ENCODE results near the gene TIGD2.

Gene TIGD2

DNA sequence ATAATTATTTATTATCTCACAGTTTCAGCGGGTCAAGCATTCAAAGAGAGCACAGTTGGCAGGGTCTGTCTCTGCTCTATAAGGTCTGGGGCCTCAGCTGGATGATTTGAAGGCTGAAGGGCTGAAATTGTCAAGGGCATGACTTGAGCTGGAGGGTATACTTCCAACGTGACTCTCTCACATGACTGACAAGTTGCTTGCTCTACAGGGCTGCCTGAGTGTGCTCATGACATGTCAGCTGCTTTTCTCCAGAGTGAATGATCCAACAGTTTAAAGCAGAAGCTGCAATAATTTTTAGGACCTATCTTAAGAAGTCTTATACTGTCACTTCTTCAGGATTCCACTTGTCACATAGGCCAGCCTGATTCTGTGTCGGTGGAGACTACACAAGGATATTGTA is 51.2 kb downstream of the TIGD2 start:
- no peak for ATAC-seq
- TF ChIP-seq ISL1 (CRISPR knock-in tag; IDR thresholded peaks at IDR 0.05) (no peak), ARNTL (CRISPR knock-in tag; IDR thresholded peaks at IDR 0.05; ENCODE audit: borderline replicate concordance, low read depth) (no peak), BACH2 (CRISPR knock-in tag; IDR thresholded peaks at IDR 0.05; ENCODE audit: borderline replicate concordance) (no peak), CSDC2 (CRISPR knock-in tag; IDR thresholded peaks at IDR 0.05) (no peak), ZNF565 (CRISPR knock-in tag; conservative IDR thresholded peaks at IDR 0.05; ENCODE audit: low read depth) (no peak), CSRNP3 (CRISPR knock-in tag; IDR thresholded peaks at IDR 0.05) (no peak), ZFP30 (CRISPR knock-in tag; IDR thresholded peaks at IDR 0.05) (no peak)
- TF ChIP-seq, protein P1, sequence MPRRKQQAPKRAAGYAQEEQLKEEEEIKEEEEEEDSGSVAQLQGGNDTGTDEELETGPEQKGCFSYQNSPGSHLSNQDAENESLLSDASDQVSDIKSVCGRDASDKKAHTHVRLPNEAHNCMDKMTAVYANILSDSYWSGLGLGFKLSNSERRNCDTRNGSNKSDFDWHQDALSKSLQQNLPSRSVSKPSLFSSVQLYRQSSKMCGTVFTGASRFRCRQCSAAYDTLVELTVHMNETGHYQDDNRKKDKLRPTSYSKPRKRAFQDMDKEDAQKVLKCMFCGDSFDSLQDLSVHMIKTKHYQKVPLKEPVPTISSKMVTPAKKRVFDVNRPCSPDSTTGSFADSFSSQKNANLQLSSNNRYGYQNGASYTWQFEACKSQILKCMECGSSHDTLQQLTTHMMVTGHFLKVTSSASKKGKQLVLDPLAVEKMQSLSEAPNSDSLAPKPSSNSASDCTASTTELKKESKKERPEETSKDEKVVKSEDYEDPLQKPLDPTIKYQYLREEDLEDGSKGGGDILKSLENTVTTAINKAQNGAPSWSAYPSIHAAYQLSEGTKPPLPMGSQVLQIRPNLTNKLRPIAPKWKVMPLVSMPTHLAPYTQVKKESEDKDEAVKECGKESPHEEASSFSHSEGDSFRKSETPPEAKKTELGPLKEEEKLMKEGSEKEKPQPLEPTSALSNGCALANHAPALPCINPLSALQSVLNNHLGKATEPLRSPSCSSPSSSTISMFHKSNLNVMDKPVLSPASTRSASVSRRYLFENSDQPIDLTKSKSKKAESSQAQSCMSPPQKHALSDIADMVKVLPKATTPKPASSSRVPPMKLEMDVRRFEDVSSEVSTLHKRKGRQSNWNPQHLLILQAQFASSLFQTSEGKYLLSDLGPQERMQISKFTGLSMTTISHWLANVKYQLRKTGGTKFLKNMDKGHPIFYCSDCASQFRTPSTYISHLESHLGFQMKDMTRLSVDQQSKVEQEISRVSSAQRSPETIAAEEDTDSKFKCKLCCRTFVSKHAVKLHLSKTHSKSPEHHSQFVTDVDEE (CRISPR knock-in tag; IDR thresholded peaks at IDR 0.05), result no peak

- ATAC-seq, result no peak
- TF ChIP-seq ZNF8 (CRISPR knock-in tag; IDR thresholded peaks at IDR 0.05) (no peak), ZFP3 (CRISPR knock-in tag; IDR thresholded peaks at IDR 0.05) (no peak), GLIS3 (CRISPR knock-in tag; IDR thresholded peaks at IDR 0.05) (no peak), ARNTL (CRISPR knock-in tag; IDR thresholded peaks at IDR 0.05; ENCODE audit: borderline replicate concordance, low read depth) (no peak), ESRRG (CRISPR knock-in tag; IDR thresholded peaks at IDR 0.05) (no peak), CSRNP3 (CRISPR knock-in tag; IDR thresholded peaks at IDR 0.05) (no peak), ZFP30 (CRISPR knock-in tag; IDR thresholded peaks at IDR 0.05) (no peak)
- TF ChIP-seq, protein P2, sequence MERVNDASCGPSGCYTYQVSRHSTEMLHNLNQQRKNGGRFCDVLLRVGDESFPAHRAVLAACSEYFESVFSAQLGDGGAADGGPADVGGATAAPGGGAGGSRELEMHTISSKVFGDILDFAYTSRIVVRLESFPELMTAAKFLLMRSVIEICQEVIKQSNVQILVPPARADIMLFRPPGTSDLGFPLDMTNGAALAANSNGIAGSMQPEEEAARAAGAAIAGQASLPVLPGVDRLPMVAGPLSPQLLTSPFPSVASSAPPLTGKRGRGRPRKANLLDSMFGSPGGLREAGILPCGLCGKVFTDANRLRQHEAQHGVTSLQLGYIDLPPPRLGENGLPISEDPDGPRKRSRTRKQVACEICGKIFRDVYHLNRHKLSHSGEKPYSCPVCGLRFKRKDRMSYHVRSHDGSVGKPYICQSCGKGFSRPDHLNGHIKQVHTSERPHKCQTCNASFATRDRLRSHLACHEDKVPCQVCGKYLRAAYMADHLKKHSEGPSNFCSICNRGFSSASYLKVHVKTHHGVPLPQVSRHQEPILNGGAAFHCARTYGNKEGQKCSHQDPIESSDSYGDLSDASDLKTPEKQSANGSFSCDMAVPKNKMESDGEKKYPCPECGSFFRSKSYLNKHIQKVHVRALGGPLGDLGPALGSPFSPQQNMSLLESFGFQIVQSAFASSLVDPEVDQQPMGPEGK (CRISPR knock-in tag; IDR thresholded peaks at IDR 0.05; ENCODE audit: borderline replicate concordance), result no peak
Observed at GRCh38 chr4:89162987-89163386, 51.7 kb downstream of the TIGD2 start.

GRCh38 chr4:89164400-89164799 is 53.1 kb downstream of the TIGD2 start:
- no peak for ATAC-seq
- TF ChIP-seq, protein P3, sequence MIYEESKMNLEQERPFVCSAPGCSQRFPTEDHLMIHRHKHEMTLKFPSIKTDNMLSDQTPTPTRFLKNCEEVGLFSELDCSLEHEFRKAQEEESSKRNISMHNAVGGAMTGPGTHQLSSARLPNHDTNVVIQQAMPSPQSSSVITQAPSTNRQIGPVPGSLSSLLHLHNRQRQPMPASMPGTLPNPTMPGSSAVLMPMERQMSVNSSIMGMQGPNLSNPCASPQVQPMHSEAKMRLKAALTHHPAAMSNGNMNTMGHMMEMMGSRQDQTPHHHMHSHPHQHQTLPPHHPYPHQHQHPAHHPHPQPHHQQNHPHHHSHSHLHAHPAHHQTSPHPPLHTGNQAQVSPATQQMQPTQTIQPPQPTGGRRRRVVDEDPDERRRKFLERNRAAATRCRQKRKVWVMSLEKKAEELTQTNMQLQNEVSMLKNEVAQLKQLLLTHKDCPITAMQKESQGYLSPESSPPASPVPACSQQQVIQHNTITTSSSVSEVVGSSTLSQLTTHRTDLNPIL (CRISPR knock-in tag; IDR thresholded peaks at IDR 0.05; ENCODE audit: low read depth), result no peak
- TF ChIP-seq RARB (CRISPR knock-in tag; IDR thresholded peaks at IDR 0.05), result no peak
- no peak for TF ChIP-seq OSR1 (CRISPR knock-in tag; IDR thresholded peaks at IDR 0.05)
- no peak for TF ChIP-seq PPARA (CRISPR knock-in tag; IDR thresholded peaks at IDR 0.05; ENCODE audit: borderline replicate concordance)
- no peak for TF ChIP-seq ZNF565 (CRISPR knock-in tag; conservative IDR thresholded peaks at IDR 0.05; ENCODE audit: low read depth)
- TF ChIP-seq ZFP30 (CRISPR knock-in tag; IDR thresholded peaks at IDR 0.05), result no peak
- no peak for TF ChIP-seq GLIS3 (CRISPR knock-in tag; IDR thresholded peaks at IDR 0.05)
- TF ChIP-seq, protein P1 (CRISPR knock-in tag; IDR thresholded peaks at IDR 0.05), result no peak
- TF ChIP-seq ARNTL (CRISPR knock-in tag; IDR thresholded peaks at IDR 0.05; ENCODE audit: borderline replicate concordance, low read depth), result no peak
- TF ChIP-seq CSRNP3 (CRISPR knock-in tag; IDR thresholded peaks at IDR 0.05), result no peak
- TF ChIP-seq SNAI2 (CRISPR knock-in tag; IDR thresholded peaks at IDR 0.05), result no peak
- TF ChIP-seq POU6F1 (CRISPR knock-in tag; IDR thresholded peaks at IDR 0.05; ENCODE audit: borderline replicate concordance, low read depth), result no peak
- no peak for TF ChIP-seq BACH2 (CRISPR knock-in tag; IDR thresholded peaks at IDR 0.05; ENCODE audit: borderline replicate concordance)
- TF ChIP-seq ZFP3 (CRISPR knock-in tag; IDR thresholded peaks at IDR 0.05), result no peak
- no peak for TF ChIP-seq ZNF8 (CRISPR knock-in tag; IDR thresholded peaks at IDR 0.05)
- no peak for TF ChIP-seq TCF4 (CRISPR knock-in tag; IDR thresholded peaks at IDR 0.05; ENCODE audit: borderline replicate concordance)

Measured in SK-N-SH treated with all-trans-retinoic acid at 6 μM for 48 hours (cell line).